ENCODE measurements around the gene PARVB. TPM values are rescaled to one million over a fixed set of nuclear protein-coding genes. Genes with fewer than 3 reads are reported as not detected.

PARVB gene
- total RNA-seq, 4 donors from 2014 or later, result 6.6 to 144 (median 30.1) TPM

GRCh38 chr22:44213489-44214043, 189.5 kb downstream of the PARVB start:
- H3K36me3 ChIP-seq, result no peaks in the 10 kb centered on the region
- intact Hi-C loops (cut with DNase I; ENCODE audit: low total_unique reads) (no loop called here), in situ Hi-C loops (cut with MboI; ENCODE audit: low pct_ligation_motif_present in 1 of 4, low pct_unique_long_range_greater_than_20kb in 1 of 4, low sequenced_read_pairs in 3 of 4) (no loop called here)
- H3K9me3 ChIP-seq, result no peaks in the 10 kb centered on the region
- DNase-seq, result no peak
- no peak for TF ChIP-seq EP300 (IDR thresholded peaks at IDR 0.05; ENCODE audit: low read depth)
- no peak for TF ChIP-seq CTCF (IDR thresholded peaks at IDR 0.05)
- no peak for TF ChIP-seq POLR2A (IDR thresholded peaks at IDR 0.05)
- no peak for TF ChIP-seq POLR2AphosphoS5 (IDR thresholded peaks at IDR 0.05)
- H3K4me1 ChIP-seq, result peaks cover 0 to 18% (median 4%) of the 10 kb centered on the region in 4 donors
- H3K27ac ChIP-seq, result no peak overlapping the region
- 81% methylated on average over 3 of the region's 3 CpGs for WGBS, 2 donors (ENCODE audit: low coverage in 1 of 2)
- H3K27me3 ChIP-seq, result no peaks in the 10 kb centered on the region
- H3K4me3 ChIP-seq, result no peak overlapping the region

GRCh38 chr22:44214187-44214586, 190.1 kb downstream of the PARVB start:
- Histone ChIP-seq H3K9me3 (no peaks in the 10 kb centered on the region), H3K36me3 (no peaks in the 10 kb centered on the region)
- intact Hi-C loops (cut with DNase I; ENCODE audit: low total_unique reads), result no loop called here

GRCh38 chr22:44214764-44215163, 190.7 kb downstream of the PARVB start:
- Histone ChIP-seq H3K27ac (no peak overlapping the region), H3K36me3 (no peaks in the 10 kb centered on the region), H3K4me3 (no peak overlapping the region), H3K27me3 (no peaks in the 10 kb centered on the region), H3K4me1 (peaks cover 0 to 18% (median 4%) of the 10 kb centered on the region in 4 donors), H3K9me3 (no peaks in the 10 kb centered on the region)
- WGBS, 2 donors (ENCODE audit: low coverage in 1 of 2), result 64 to 75% methylated on average over 4 to 6 of the region's 6 CpGs
- in situ Hi-C loops (cut with MboI; ENCODE audit: low pct_ligation_motif_present in 1 of 4, low pct_unique_long_range_greater_than_20kb in 1 of 4, low sequenced_read_pairs in 3 of 4) (no loop called here), intact Hi-C loops (cut with DNase I; ENCODE audit: low total_unique reads) (no loop called here)
- DNase-seq, result no peak
- TF ChIP-seq EP300 (IDR thresholded peaks at IDR 0.05; ENCODE audit: low read depth), result no peak
- no peak for TF ChIP-seq CTCF (IDR thresholded peaks at IDR 0.05)
- TF ChIP-seq POLR2A (IDR thresholded peaks at IDR 0.05), result no peak
- no peak for TF ChIP-seq POLR2AphosphoS5 (IDR thresholded peaks at IDR 0.05)

More at GRCh38 chr22:44214187-44214586, 190.1 kb downstream of the PARVB start:
- Histone ChIP-seq H3K27ac (no peak overlapping the region), H3K27me3 (no peaks in the 10 kb centered on the region), H3K4me1 (peaks cover 0 to 18% (median 4%) of the 10 kb centered on the region in 4 donors), H3K4me3 (no peak overlapping the region)
- in situ Hi-C loops (cut with MboI; ENCODE audit: low pct_ligation_motif_present in 1 of 4, low pct_unique_long_range_greater_than_20kb in 1 of 4, low sequenced_read_pairs in 3 of 4), result no loop called here
- no peak for TF ChIP-seq CTCF (IDR thresholded peaks at IDR 0.05)
- TF ChIP-seq POLR2AphosphoS5 (IDR thresholded peaks at IDR 0.05), result no peak
- no peak for TF ChIP-seq EP300 (IDR thresholded peaks at IDR 0.05; ENCODE audit: low read depth)
- TF ChIP-seq POLR2A (IDR thresholded peaks at IDR 0.05), result no peak
- 82% methylated on average over 3 of the region's 3 CpGs; no CpG with 5 or more reads in 1 of the 2 donors for WGBS, 2 donors (ENCODE audit: low coverage in 1 of 2)
- DNase-seq, result no peak

- intact Hi-C loops (cut with DNase I; ENCODE audit: low total_unique reads), result no loop called here
- in situ Hi-C loops (cut with MboI; ENCODE audit: low pct_ligation_motif_present in 1 of 4, low pct_unique_long_range_greater_than_20kb in 1 of 4, low sequenced_read_pairs in 3 of 4), result no loop called here
- Histone ChIP-seq H3K4me1 (peaks cover 0 to 18% (median 4%) of the 10 kb centered on the region in 4 donors), H3K9me3 (no peaks in the 10 kb centered on the region), H3K36me3 (no peaks in the 10 kb centered on the region), H3K27ac (no peak overlapping the region), H3K4me3 (no peak overlapping the region), H3K27me3 (no peaks in the 10 kb centered on the region)
- no peak for TF ChIP-seq CTCF (IDR thresholded peaks at IDR 0.05)
- no peak for TF ChIP-seq POLR2A (IDR thresholded peaks at IDR 0.05)
- no peak for TF ChIP-seq EP300 (IDR thresholded peaks at IDR 0.05; ENCODE audit: low read depth)
- TF ChIP-seq POLR2AphosphoS5 (IDR thresholded peaks at IDR 0.05), result no peak
- 83 to 86% methylated on average over 2 to 4 of the region's 4 CpGs for WGBS, 2 donors (ENCODE audit: low coverage in 1 of 2)
- DNase-seq, result no peak
Measured at GRCh38 chr22:44215287-44215686, 191.2 kb downstream of the PARVB start.
